SU-DHL-6 (cell line): Measurements from ENCODE around the gene FERMT3.

Source experiments
- EZH2phosphoT487 ChIP-seq: fragments of 200-600 bp; sonication (generic), shearing (Covaris generic); conservative IDR thresholded peaks from 2 replicates; pipeline ENCODE4 v1.6.1; 2018; ENCODE audit warnings: mild to moderate bottlenecking, antibody characterized with exemption, low read length, moderate library complexity, mixed read lengths
- TF ChIP-seq, protein P1 (sequence below): fragments of 200-600 bp; sonication (generic); IDR thresholded peaks from one replicate; pipeline ENCODE4 v1.5.1; 2017; ENCODE audit warnings: antibody characterized with exemption, mild to moderate bottlenecking, low read length, moderate library complexity; ENCODE audit not compliant: insufficient read depth, poor library complexity, severe bottlenecking

DNA sequence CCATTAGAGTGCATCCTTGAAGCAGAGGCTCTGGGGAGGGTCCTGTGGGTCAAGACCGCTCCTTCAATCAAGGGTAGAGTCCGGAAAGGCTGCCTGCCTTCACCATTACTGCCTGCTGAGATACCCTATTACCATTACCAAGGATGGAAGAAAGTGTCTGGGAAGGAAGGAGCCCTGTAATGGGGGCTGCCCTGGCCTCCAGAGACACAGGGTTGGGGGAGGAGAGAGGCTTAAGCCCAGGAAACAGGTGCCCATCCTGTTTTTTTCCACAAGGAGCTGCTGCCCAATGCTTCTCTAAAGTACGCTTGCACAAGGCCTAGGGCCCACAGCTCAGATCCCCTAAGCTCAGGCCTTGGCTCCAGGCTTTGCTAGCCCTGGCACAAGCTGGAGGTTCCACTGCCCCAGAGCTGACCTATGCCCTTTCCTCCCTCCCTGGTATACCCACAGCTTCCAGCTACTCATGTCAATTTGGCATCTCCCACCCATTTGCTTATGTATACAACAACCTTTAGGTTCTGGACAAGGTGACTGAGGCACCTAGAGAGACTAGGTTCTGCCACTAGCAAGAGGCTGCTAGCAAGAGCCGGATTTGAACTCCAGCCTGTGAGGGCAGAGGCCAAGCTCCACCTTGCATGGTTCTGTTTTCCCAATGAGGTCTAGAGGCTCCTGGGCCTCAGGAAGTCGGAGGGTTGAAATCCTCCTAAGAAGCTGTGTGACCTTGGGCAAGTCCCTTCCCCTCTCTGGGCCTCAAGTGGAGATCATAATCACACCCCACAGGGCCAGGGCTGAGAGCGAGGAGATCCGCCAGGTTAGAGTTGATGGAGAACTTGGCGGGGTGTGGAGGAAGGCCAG, 43.3 kb downstream of the FERMT3 start:
- TF ChIP-seq EZH2phosphoT487: no peak
- TF ChIP-seq, protein P1, sequence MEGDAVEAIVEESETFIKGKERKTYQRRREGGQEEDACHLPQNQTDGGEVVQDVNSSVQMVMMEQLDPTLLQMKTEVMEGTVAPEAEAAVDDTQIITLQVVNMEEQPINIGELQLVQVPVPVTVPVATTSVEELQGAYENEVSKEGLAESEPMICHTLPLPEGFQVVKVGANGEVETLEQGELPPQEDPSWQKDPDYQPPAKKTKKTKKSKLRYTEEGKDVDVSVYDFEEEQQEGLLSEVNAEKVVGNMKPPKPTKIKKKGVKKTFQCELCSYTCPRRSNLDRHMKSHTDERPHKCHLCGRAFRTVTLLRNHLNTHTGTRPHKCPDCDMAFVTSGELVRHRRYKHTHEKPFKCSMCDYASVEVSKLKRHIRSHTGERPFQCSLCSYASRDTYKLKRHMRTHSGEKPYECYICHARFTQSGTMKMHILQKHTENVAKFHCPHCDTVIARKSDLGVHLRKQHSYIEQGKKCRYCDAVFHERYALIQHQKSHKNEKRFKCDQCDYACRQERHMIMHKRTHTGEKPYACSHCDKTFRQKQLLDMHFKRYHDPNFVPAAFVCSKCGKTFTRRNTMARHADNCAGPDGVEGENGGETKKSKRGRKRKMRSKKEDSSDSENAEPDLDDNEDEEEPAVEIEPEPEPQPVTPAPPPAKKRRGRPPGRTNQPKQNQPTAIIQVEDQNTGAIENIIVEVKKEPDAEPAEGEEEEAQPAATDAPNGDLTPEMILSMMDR: no peak
